OCI-LY3 (cell line): ENCODE measurements around the gene STRADB.

Experiments used
- H2AFZ ChIP-seq: fragments of 200-600, 300-600 bp; shearing (Covaris generic); 2 replicates; pipeline ENCODE4 v1.6.0; 2014; ENCODE audit warnings: antibody characterized with exemption, low read depth, low read length
- H3K27ac ChIP-seq: fragments of 200-600, 300-600 bp; sonication (generic); 2 replicates; pipeline ENCODE4 v1.5.1; 2014; ENCODE audit warnings: mild to moderate bottlenecking, low read length, moderate library complexity, mixed read lengths
- H3K27me3 ChIP-seq: fragments of 200-600, 300-600 bp; sonication (generic); 2 replicates; pipeline ENCODE4 v1.6.1; 2014; ENCODE audit warnings: low read depth, low read length, mixed read lengths
- H3K36me3 ChIP-seq: fragments of 200-600, 300-600 bp; sonication (generic); replicated peaks from 2 replicates; pipeline ENCODE3; 2014; ENCODE audit warnings: low read depth, low read length, mixed read lengths
- H3K4me1 ChIP-seq: fragments of 300-600, 200-600 bp; sonication (generic); 2 replicates; pipeline ENCODE4 v1.6.1; 2014; ENCODE audit warnings: low read length, mixed read lengths
- H3K4me2 ChIP-seq: fragments of 200-600, 300-600 bp; sonication (generic); 2 replicates; pipeline ENCODE4 v1.6.1; 2014; ENCODE audit warnings: low read length, mixed read lengths
- H3K4me3 ChIP-seq: fragments of 300-600, 200-600 bp; sonication (generic); 2 replicates; pipeline ENCODE4 v1.5.1; 2014; ENCODE audit warnings: antibody characterized with exemption, mild to moderate bottlenecking, low read length, moderate library complexity
- H3K79me2 ChIP-seq: fragments of 300-600, 200-600 bp; shearing (Covaris generic); 2 replicates; pipeline ENCODE4 v1.6.1; 2014; ENCODE audit warnings: mild to moderate bottlenecking, low read length, mixed read lengths
- H3K9ac ChIP-seq: fragments of 300-600, 200-600 bp; shearing (Covaris generic); 2 replicates; pipeline ENCODE4 v1.6.0; 2014; ENCODE audit warnings: mild to moderate bottlenecking, low read length, moderate library complexity
- H3K9me3 ChIP-seq: fragments of 200-600, 300-600 bp; shearing (Covaris generic); 2 replicates; pipeline ENCODE4 v1.6.1; 2014; ENCODE audit warnings: low read length, mixed read lengths; ENCODE audit not compliant: insufficient read depth
- H4K20me1 ChIP-seq: fragments of 200-600, 300-600 bp; sonication (generic); 2 replicates; pipeline ENCODE4 v1.6.1; 2016; ENCODE audit warnings: low read length, mixed read lengths; ENCODE audit not compliant: insufficient read depth
- EZH2phosphoT487 ChIP-seq: fragments of 200-600 bp; shearing (Covaris generic); IDR thresholded peaks from 2 replicates; pipeline ENCODE4 v1.6.1; 2018; ENCODE audit warnings: antibody characterized with exemption, mixed run types, low read depth
- TF ChIP-seq, protein P1 (sequence below): fragments of 200-600, 300-600 bp; sonication (generic); IDR thresholded peaks from 2 replicates; pipeline ENCODE4 v1.5.1; 2014; ENCODE audit warnings: antibody characterized with exemption, low read length, low read depth

STRADB gene

DNA sequence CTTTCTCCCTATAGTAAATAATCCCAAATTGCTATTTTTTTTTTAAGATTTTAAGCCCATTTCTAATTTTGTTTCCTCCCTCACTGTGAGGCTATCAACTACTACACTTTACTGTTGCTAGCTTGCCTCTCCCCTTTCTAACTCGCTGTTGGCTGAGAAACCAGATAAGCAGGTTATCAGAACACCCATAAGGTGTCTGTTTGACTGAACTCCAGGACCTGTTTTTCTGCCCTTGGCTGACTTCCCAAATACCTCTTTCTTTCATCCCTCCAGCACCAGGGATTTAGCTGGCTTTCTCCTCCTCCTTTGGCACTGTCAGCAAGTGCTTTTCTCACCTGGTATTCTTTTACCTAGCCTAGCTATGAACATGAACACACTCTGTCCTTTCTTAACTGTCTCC is 11.4 kb upstream of the STRADB start:
- no peak overlapping the region for H3K4me3 ChIP-seq
- no peaks in the 10 kb centered on the region for H3K9me3 ChIP-seq
- no peaks in the 10 kb centered on the region for H3K27me3 ChIP-seq
- no peak overlapping the region for H2AFZ ChIP-seq
- 0 out of 2 replicates have a peak, but pooled peaks cover 4% of the 10 kb centered on the region for H3K79me2 ChIP-seq
- TF ChIP-seq, protein P1, sequence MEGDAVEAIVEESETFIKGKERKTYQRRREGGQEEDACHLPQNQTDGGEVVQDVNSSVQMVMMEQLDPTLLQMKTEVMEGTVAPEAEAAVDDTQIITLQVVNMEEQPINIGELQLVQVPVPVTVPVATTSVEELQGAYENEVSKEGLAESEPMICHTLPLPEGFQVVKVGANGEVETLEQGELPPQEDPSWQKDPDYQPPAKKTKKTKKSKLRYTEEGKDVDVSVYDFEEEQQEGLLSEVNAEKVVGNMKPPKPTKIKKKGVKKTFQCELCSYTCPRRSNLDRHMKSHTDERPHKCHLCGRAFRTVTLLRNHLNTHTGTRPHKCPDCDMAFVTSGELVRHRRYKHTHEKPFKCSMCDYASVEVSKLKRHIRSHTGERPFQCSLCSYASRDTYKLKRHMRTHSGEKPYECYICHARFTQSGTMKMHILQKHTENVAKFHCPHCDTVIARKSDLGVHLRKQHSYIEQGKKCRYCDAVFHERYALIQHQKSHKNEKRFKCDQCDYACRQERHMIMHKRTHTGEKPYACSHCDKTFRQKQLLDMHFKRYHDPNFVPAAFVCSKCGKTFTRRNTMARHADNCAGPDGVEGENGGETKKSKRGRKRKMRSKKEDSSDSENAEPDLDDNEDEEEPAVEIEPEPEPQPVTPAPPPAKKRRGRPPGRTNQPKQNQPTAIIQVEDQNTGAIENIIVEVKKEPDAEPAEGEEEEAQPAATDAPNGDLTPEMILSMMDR, result no peak
- no peak for TF ChIP-seq EZH2phosphoT487
- no peaks in the 10 kb centered on the region for H4K20me1 ChIP-seq
- H3K4me1 ChIP-seq, result no peaks in the 10 kb centered on the region
- H3K4me2 ChIP-seq, result no peak overlapping the region
- no peak overlapping the region for H3K27ac ChIP-seq
- H3K9ac ChIP-seq, result no peak overlapping the region
- H3K36me3 ChIP-seq, result no peaks in the 10 kb centered on the region

DNA sequence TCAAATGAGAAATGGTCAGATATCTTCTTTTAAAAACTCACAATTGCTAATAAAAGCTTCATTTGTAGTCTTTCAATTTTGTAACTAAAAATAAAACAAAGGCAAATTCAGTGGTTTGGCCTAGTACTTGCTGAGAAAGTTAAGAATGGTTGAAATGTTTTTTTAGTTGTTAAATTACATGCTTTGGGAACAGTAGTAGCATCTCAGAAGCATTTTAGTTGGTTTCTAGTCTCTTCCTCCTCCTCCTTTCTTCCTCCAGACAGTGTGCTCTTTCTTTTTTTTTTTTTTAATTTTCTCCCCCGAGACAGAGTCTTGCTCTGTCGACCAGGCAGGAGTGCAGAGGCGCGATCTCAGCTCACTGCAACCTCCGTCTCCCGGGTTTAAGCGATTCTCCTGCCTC is 10.1 kb upstream of the STRADB start:
- H3K27ac ChIP-seq, result no peak overlapping the region
- no peaks in the 10 kb centered on the region for H3K36me3 ChIP-seq
- H3K4me2 ChIP-seq, result no peak overlapping the region
- no peak overlapping the region for H3K9ac ChIP-seq
- H3K27me3 ChIP-seq, result no peaks in the 10 kb centered on the region
- H3K79me2 ChIP-seq, result 0 out of 2 replicates have a peak, but pooled peaks cover 4% of the 10 kb centered on the region
- H4K20me1 ChIP-seq, result no peaks in the 10 kb centered on the region
- no peaks in the 10 kb centered on the region for H3K4me1 ChIP-seq
- TF ChIP-seq EZH2phosphoT487, result no peak
- TF ChIP-seq, protein P1, result no peak
- no peak overlapping the region for H2AFZ ChIP-seq
- no peaks in the 10 kb centered on the region for H3K9me3 ChIP-seq
- H3K4me3 ChIP-seq, result no peak overlapping the region

GRCh38 chr2:201444746-201445465 is 6.6 kb upstream of the STRADB start:
- no peak overlapping the region for H2AFZ ChIP-seq
- H3K27me3 ChIP-seq, result no peaks in the 10 kb centered on the region
- no peak overlapping the region for H3K27ac ChIP-seq
- no peaks in the 10 kb centered on the region for H3K36me3 ChIP-seq
- no peaks in the 10 kb centered on the region for H4K20me1 ChIP-seq
- H3K4me1 ChIP-seq, result no peaks in the 10 kb centered on the region
- H3K4me3 ChIP-seq, result no peak overlapping the region
- no peaks in the 10 kb centered on the region for H3K9me3 ChIP-seq
- H3K9ac ChIP-seq, result no peak overlapping the region
- H3K4me2 ChIP-seq, result no peak overlapping the region
- no peaks in the 10 kb centered on the region for H3K79me2 ChIP-seq
- TF ChIP-seq, protein P1, result no peak
- TF ChIP-seq EZH2phosphoT487, result no peak

GRCh38 chr2:201447086-201447485 is 4.5 kb upstream of the STRADB start:
- H4K20me1 ChIP-seq, result no peaks in the 10 kb centered on the region
- no peak overlapping the region for H3K27ac ChIP-seq
- no peaks in the 10 kb centered on the region for H3K9me3 ChIP-seq
- H3K4me3 ChIP-seq, result no peak overlapping the region
- no peak overlapping the region for H2AFZ ChIP-seq
- H3K36me3 ChIP-seq, result no peaks in the 10 kb centered on the region
- H3K4me1 ChIP-seq, result peaks cover 5% of the 10 kb centered on the region
- H3K4me2 ChIP-seq, result no peak overlapping the region
- peaks cover 10% of the 10 kb centered on the region for H3K79me2 ChIP-seq
- TF ChIP-seq, protein P1, result no peak
- no peak for TF ChIP-seq EZH2phosphoT487
- no peaks in the 10 kb centered on the region for H3K27me3 ChIP-seq
- no peak overlapping the region for H3K9ac ChIP-seq
